Stimulated activated CD8-positive, alpha-beta memory T cell treated with anti-CD3 and anti-CD28 coated beads, Interleukin-4, amount 100 ng/mL, for 4 hours (primary cell): Measurements from ENCODE around the gene CHST3.
"Not testable (repeated sequence)": the region's sequence is repeated elsewhere in the genome, so short reads cannot be mapped to it uniquely, and the experiment has no call there.

ENCODE experiments used
- DNase-seq, 2 donors: peaks; one replicate each; pipeline ENCODE4 v3.0.0-alpha.2; 2020; ENCODE audit warnings: low read depth in 2 of 2, low spot score in 1 of 2

Gene CHST3

DNA sequence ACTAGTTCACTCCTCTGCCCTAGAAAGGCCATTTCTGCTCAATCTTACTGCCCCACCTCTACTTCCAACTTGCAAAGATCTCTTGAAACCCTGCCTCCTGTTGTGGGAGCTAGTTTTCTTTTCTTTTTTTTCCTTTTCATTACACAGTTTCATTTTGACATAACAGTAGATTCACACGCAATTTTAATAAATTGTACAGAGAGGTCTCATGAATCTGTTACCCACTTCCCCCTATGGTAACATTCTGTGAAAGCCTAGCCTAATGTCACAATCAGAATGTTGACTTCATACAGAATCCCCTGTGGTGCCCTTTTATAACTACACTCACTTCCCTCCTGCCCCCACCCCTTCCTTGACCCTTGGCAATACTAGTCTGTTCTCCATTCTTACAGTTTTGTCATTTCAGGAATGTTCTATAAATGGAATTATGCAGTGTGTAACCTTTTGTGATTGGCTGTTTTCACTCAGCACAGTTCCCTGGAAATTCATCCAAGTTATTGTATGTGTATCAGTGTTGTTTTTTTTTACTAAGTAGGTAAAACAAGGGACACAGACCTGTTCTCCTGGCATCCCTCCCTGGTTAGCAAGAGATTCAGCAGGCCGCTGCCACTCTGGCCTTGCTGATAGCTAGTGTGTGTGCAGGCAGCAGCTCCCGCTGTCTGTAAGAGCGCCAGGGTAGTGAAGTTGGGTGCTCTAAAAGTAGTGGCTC, 21.5 kb downstream of the CHST3 start:
- no peak for DNase-seq

DNA sequence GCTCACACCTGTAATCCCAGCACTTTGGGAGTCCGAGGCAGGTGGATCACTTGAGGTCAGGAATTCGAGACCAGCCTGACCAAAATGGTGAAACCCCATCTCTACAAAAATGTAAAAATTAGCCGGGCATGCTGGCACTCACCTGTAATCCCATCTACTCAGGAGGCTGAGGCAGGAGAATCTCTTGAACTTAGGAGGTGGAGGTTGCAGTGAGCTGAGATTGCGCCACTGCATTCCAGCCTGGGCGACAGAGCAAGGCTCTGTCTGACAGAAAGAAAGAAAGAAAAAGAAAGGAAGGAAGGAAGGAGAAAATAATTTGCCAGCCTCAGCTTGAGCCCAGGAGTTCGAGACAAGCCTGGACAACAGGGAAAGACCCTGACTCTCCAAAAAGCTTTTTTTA, 24.7 kb downstream of the CHST3 start:
- DNase-seq, result not testable (repeated sequence)

DNA sequence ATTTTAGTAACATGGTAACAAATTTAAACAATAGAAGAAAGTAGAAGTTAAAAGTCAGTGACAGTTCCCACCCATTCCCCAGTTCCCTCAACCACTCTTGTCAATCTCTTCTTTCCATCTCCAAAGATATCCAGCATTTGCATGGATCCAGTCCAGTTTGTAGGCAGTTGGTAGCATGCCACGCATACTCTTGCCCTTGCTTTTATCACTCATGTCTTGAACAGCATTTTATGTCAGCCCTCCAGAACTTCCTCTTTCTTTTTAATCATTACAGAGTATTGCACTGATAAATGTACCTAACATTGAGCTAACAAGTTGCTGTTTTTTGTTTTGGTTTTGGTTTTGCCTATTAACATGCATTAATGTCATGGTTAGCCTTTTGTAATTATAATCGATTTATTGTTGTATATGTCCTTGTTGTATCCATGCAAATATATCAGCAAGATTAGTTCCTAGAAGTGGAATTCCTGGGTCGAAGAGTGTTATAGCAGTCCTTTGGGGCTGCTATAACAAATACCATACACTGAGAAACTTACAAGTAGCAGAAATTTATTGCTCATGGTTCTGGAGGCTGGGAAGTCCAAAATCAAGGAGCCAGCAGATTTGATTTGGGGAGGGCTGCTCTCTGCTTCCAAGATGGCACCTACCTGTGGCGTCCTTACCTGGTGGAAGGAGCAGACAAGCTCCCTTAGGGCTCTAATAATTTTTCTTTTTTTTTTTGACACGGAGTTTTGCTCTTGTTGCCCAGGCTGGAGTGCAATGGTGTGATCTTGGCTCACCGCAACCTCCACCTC, 25.7 kb downstream of the CHST3 start:
- DNase-seq, result no peak

DNA sequence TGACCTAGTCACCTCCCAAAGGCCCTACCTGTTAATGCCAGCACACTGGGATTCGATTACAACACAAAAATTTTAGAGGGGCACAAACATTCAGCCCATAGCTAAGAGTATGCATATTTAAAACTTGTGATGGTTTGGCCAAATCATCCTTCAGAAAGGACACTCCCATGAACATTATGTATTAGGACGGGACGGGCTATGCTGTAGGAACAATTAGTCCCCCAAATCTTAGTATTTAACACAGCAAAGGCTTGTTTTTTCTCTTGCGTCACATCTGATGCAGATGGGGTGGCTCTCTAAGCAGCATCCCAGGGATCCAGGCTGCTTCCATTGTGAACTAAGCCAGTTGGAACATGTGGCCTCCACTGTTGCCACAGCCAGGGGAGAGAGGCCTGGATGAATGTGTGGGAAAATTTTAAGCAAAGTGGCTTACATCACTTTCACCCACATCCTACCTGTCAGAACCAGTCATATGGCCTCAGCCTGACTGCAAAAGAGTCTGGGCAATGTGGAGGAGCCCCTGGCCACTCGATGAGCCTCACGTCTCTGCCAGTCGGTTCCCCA, 26.6 kb downstream of the CHST3 start:
- DNase-seq, result no peak

GRCh38 chr10:71995449-71995848, 31.3 kb downstream of the CHST3 start:
- no peak for DNase-seq

DNA sequence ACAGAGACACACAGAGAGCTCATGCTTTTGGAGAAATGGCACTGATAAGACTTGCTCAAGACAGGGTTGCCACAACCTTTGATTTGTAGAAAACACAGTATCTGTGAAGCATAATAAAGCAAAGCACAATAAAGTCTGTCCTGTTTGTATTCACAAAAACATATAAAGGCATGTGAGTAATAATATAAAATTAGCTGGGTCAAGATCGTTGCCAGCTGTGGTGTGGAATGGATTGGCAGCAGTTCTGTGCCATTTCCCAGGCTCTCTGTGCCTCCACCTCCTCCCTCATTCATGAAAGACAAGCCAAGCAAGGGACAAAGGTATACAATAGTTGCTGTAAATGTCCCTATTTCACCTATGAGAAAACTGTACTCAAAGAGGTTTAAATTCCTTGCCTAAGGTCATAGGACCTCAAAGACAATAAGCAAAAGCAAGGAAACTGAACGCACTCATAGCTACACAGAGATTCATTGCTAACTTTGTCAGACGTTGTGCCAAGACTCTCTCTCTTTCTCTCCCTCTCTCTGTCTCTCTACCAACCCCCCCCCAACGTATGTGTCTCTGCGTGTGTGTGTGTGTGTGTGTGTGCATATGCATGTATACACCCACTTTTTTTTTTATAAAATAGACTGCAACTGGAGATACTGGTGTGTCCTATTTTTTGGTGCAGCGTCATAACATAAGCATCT, 31.8 kb downstream of the CHST3 start:
- DNase-seq, result no peak

- DNase-seq, result no peak
Observed at GRCh38 chr10:71996592-71997371, 32.6 kb downstream of the CHST3 start.

- no peak for DNase-seq
Observed at GRCh38 chr10:71998119-71998839, 34.1 kb downstream of the CHST3 start.

DNA sequence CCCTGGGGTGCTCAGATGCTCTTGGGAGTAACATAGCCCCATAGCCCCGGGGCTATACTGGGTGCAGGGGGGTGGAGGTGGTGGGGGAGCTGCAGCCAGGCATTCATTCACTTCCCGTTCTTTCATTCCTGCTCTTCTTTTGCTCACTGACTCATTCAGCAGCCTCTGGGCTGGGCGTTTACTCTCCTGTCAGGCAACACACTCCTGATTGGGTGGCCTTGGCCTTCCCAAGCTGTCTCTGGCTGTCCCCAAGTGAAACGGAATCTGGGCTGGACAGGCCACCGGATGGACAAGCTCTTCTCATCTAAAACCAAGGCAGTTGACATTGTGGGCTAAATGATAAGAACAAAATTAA, 34.6 kb downstream of the CHST3 start:
- no peak for DNase-seq

DNA sequence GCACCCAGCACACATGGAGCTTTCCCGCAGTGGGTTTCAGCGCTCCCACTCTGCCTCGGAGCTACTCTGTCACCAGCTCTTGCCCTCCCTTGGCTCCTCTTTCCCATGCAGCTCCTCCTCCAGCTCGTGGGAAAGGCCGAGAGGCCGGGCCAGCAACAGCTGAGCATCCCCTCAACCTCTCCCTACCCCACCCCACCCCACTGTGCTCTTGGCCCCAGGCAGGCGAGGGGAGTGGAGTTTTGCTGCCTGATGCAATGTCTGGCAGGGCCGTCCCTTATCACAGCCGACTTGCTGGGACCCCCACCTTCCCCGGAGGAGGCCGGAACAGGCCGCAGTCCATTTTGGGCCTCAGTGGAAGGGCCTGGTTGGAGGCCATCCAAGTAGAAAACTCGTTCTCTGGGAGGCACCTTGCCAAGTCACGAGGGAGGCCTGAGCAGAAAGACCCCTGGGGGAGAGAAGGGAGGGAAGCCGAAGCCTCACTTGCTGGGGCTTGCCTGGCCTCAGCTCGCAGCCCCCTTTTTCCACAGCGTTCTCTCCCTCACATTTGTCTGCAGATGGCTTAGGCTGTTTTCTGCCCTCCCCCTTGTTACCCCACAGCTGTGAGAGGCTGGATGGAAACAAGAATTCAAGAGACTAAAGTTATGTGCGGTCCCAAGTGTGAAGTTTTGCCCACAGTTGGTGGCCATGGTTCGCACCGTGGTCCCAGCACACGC, 35.3 kb downstream of the CHST3 start:
- DNase-seq, result no peak

- no peak for DNase-seq
Observed at GRCh38 chr10:72000073-72001032, 36.2 kb downstream of the CHST3 start.

- DNase-seq, result no peak
Observed at GRCh38 chr10:72001033-72001395, 36.8 kb downstream of the CHST3 start.

DNA sequence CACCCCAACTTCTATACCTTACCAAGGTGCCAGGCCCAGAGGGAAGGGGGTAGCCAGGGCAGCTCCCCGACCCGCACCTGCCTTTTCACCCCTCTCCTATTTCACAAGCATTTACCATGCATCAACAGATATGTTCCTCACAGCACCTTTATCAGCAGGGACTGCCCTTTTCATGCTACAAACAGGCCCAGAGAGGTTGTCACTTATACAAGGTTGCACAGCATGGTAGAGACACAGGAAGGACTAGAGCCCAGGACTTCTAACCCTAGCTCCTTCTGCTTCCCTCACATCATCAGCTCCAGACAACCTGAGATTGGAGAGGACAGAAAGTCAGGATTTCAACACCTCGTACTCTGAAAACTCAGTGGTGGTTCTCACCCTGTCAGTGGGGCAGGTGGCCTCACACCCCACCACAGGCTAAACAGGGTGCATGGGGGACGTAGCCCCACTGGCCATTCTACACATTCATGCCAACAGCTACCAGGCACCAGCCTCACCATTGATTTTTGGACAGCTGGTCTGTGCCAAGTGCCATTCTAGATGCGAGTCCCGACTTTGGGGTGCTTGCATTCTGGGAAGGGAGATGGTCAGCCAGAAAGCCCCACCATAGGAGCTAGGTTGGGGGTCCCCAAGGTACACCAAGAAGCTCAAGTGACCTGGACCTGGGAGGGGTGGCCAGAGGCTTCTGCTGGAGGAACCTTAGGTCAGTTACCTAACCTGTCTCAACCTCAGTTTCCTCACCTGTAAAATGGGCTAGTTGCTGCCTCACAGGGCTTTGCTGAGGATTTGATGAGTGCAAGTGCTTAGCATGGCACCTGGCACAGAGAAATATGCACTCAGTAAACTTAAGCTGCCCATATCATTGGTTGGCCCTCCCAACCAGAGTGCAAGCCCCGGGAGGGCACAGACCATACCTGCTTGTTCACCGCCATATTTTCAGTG, 38.4 kb downstream of the CHST3 start:
- no peak for DNase-seq

DNA sequence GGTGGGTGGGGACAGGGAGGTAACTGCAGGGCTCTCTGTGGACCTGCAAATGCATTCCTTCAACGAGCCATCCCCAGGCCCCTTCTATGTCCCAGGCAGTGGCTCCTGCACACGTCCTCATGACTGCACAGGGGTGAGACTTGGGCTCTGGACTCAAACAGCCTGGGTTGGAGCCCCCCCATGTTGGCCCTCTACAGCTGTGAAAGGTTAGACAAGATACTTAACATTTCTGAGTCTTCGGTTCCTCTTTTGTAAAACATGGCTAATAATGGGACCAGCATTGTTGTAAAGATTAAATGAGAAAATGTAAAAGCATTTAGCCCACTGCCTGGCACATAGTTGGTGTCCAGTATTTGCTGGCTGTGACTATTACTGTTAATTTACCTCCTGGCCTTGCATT, 41.8 kb downstream of the CHST3 start:
- no peak for DNase-seq

DNA sequence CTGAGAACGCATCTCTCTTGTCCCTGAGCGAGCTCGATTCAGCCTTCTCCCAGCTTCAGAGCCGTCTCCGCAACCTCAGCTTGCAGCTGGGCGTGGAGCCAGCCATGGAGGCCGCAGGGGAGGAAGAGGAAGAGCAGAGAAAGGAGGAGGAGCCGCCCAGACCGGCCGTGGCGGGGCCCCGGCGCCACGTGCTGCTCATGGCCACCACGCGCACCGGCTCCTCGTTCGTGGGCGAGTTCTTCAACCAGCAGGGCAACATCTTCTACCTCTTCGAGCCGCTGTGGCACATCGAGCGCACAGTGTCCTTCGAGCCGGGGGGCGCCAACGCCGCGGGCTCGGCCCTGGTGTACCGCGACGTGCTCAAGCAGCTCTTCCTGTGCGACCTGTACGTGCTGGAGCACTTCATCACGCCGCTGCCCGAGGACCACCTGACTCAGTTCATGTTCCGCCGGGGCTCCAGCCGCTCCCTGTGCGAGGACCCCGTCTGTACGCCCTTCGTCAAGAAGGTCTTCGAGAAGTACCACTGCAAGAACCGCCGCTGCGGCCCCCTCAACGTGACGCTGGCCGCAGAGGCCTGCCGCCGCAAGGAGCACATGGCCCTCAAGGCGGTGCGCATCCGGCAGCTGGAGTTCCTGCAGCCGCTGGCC, 43.2 kb downstream of the CHST3 start:
- DNase-seq, result no peak

DNA sequence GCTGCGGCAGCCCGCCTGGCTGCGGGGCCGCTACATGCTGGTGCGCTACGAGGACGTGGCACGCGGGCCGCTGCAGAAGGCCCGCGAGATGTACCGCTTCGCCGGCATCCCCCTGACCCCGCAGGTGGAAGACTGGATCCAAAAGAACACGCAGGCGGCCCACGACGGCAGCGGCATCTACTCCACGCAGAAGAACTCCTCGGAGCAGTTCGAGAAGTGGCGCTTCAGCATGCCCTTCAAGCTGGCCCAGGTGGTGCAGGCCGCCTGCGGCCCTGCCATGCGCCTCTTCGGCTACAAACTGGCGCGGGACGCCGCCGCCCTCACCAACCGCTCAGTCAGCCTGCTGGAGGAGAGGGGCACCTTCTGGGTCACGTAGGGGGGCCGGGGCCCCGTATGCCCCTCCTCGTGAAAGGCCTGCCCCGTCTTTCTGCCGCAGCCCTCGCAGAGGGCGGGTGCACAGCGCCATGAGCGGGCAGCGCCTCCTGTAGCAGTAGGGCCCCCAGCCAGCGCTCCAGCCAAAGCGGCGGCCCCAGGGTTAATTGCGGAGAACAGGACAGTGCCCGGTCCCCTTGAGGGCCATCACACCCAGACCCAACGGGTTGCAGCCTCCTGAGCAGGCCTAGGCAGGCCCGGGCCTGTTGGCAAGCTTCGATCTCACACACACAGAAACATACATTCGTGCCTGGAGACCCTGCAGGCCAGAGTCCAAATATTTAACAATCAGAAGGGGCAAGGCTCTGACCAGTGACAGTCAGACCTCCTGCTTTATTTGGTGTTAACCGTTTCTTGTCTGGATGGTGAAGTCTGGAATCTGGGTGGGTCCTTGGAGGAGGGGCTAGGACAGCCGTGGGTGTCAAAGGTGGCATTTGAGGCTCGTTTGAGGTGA, 44.1 kb downstream of the CHST3 start:
- DNase-seq, result no peak
